ENCODE data around the gene CCBE1.
"Not testable (repeated sequence)": the region's sequence is repeated elsewhere in the genome, so short reads cannot be mapped to it uniquely, and the experiment has no call there.

The CCBE1 gene

DNA sequence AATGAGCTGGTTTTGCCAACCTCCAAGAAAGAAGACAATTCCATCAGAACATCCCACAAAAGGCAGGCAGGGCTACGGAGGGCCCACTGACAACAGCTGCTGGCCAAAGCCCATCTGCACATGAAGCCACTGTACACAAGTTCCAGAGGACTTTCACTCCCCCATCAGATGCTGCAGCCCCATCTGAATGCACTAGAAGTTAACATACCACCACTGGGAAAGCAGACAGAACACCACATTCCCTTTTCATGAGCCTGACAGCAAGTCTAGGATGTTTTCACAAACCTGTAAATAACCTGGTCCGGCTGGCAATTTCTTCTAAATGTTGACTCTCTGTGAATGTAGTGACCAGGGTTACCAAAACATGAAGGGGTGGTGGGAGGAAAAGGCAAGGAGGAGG lies 41.5 kb downstream of the CCBE1 start:
- DNase-seq (ENCODE audit: low read depth): no peak

DNA sequence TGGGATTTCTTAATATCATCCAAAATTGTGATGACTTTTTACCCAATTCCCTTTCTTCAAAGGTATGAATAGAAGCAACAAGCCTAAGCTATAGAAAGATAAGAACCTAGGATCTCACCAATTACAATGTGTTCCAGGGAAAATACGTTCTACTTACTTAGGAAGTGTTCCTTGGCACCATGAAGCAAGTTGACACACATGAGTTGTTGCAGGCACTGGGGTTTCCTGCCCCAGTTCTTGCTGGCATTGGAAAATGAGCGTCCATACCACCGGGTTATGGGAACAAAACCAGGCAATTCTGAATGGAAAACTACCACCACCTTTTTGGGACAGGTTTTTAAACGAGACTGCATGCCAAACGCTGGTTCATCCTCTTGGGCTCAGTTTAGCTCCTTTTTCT lies 46.2 kb downstream of the CCBE1 start:
- DNase-seq (ENCODE audit: low read depth): no peak

DNA sequence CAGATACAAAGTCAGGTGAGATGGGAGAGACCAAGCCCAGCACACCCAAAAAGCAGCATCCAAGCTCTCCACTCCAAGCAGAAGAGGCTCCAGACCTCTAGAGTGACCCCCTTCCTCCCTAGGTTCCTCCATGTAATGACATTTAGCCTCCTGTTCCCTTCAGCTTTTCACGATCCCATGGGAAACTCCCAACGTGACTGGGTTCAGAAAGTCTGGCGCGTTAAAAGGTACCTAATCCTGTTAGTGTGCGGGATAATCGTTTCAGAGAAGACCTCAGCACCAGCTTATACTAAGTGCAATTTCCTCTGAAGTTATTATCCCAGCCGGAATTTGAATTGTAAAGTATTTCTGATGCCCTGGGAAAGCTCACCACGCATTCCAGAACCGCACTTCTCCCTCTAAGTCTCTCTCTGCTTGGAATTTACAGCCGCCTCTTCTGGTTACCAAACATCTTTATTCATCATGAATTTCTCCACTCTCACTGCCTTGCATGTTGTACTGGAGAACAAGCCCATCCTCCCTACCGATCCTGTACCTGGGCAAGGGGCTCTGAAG lies 46.9 kb downstream of the CCBE1 start:
- DNase-seq (ENCODE audit: low read depth): no peak

DNA sequence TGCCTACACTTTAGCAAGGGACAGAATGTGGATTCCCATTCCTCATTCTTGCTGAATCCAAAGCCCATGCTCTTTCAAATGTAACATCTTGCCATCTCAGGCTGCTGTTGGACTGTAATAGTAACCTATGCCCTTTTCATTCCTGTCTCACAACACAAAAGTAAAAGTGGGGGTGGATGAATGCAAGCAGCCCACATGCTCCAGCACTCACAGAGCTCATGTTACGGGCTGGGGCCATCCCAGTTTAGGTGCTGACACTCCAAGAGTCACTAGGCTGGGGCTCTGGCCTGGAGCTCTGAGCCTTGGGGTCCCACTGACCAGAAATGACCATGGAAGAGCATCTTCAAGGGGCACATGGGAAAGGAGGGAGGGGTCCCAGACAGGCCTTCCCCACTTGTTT lies 47.6 kb downstream of the CCBE1 start:
- DNase-seq (ENCODE audit: low read depth): no peak

DNA sequence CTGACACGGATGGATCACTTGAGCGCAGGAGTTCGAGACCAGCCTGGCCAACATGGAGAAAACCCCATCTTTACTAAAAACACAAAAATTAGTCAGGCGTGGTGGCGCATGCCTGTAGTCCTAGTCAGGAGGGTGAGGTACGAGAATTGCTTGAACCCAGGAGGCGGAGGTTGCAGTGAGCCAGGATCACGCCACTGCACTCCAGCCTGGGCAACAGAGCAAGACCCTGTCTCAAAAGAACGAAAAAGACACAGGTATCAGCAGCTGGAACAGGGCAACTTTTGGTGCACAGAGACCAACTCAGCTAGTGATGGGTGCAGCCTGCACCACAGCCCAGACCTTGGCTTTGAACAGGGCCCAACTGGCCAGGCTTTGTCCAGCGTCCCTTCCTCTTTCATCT lies 48.8 kb downstream of the CCBE1 start:
- DNase-seq (ENCODE audit: low read depth): not testable (repeated sequence)

- no peak for DNase-seq (ENCODE audit: low read depth)
Measured at GRCh38 chr18:59646963-59647307, 50.3 kb downstream of the CCBE1 start.

DNA sequence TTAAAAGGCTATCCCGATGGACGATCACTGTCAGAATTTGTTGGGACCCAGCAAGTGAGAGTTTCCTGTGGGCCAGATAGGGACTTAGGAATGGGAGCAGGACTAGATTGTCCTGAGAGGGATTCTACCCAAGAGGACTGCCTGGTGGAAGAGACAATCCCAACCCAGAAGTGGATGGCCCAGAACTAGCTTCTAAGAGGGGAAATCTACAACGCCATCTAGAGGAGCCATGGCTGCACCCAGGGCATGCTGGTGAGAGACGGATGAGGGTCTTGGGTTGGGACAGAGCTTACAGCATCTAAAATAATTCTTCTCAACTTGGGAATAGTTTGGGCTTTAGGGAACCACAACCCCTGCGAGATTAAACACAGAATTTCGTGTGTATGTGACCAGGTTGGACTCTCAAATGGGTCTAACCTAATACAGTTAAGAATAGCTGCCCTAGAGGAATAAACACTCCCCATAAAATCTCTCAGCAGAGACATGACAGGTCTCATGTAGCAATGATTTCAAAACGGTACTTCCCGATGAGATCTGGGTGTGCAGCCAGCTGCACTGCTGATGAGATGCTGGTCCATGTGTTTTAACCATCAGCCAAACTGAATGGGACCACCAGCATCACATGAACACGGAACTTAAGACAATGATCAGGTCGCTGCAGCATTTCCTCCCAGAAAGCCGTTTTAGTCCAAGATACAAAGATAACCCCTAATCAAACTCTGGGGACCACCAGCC lies 50.8 kb downstream of the CCBE1 start:
- no peak for DNase-seq (ENCODE audit: low read depth)

- no peak for DNase-seq (ENCODE audit: low read depth)
Measured at GRCh38 chr18:59643740-59644139, 53.5 kb downstream of the CCBE1 start.

DNA sequence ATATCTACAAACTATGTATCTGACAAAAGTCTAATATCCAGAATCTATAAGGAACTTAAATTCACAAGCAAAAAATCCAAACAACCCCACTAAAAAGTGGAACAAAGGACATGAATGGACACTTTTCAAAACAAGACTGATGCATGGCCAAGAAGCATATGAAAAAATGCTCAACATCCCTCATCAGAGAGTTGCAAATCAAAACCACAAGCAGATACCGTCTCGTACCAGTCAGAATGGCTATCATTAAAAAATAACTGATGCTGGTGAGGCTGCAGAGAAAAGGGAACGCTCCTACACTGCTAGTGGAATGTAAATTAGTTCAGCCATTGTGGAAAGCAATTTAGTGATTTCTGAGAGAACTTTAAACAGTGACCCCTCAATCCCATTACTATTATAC lies 56.5 kb downstream of the CCBE1 start:
- no peak for DNase-seq (ENCODE audit: low read depth)

- no peak for DNase-seq (ENCODE audit: low read depth)
Measured at GRCh38 chr18:59639821-59640220, 57.4 kb downstream of the CCBE1 start.

DNA sequence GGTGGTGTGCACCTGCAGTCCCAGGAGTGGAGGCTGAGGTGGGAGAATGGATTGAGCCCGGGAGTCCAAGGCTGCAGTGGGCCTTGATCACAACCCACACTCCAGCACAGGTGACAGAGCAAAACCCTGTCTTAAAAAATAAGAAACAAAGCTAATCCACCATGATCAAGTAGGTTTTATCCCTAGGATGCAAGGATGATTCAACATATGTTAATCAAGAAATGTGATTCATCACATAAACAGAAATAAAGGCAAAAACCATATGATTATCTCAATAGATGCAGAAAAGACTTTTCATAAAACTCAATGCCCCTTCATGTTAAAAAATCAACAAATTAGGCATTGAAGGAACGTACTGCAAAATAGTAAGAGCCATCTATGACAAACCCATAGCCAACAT lies 58.1 kb downstream of the CCBE1 start:
- no peak for DNase-seq (ENCODE audit: low read depth)

GRCh38 chr18:59633961-59634485 lies 63.2 kb downstream of the CCBE1 start:
- no peak for DNase-seq (ENCODE audit: low read depth)

DNA sequence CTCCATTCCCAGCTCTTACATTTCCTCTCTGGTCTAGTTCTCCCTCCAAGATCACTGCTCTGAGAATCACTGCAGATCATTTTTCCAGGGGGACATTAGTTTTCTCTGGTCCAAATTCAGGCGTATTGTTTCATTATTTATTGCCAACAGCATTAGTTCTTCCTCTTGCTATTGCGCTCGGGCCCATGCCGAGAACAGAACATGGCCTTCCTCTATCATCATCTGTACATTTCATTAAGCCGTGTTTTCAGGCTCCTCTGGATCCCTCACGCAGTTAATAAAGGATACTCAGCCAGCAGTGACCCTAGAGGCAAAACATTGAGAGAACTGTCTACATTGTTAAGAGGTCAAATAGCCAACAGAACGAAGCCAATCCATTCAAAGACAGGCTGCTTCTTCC lies 63.9 kb downstream of the CCBE1 start:
- no peak for DNase-seq (ENCODE audit: low read depth)

DNA sequence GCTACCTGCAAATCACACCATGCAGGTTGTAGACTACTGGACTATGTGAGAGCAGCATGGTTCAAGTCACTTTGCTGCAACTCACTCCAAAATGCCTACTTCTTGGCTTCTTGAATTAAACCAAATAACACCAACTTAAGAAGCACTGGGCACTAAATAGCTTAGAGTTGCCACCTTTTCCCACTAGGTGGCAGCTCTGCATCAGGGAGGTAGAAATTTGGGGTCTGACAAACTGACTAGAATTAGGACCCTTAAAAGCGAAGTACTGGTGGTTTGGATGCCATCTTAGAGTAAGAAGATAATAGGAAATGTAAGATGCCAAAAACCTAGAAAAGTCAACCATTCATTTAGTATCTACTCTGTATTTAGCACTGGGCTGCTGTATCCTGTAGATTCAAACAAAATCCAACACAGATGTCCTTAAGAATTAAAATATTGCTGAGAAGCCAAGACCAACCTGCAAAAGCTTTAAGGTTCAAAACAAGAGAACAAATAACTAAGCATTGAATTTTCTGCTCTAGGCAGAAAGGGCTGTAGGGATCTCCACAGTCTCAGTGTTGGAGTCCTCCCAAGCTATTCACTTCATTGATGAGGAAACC lies 65.5 kb downstream of the CCBE1 start:
- no peak for DNase-seq (ENCODE audit: low read depth)

DNA sequence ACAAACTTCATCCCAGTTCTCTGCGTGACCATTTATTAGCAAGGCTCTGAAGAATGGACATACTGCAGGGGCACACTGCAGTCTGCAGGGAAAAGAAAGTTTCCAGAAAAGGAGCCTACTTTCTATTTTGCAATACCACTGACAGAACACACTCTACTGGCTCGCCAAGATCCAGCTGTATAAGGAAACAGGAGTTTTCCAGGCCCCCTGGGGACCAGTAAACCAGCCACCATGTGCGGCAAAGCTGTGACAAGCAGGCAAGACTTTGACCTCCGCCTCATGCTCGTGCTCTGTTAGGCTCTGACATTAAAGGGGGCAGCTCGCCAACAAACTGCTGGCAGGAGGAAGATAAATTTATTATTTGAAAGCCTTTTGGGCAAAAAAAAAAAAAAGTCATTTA lies 67.3 kb downstream of the CCBE1 start:
- DNase-seq (ENCODE audit: low read depth): no peak

GRCh38 chr18:59628995-59629394 lies 68.2 kb downstream of the CCBE1 start:
- DNase-seq (ENCODE audit: low read depth): no peak

- DNase-seq (ENCODE audit: low read depth): no peak
Measured at GRCh38 chr18:59627414-59627813, 69.8 kb downstream of the CCBE1 start.

GRCh38 chr18:59624369-59624765 lies 72.9 kb downstream of the CCBE1 start:
- DNase-seq (ENCODE audit: low read depth): no peak

GRCh38 chr18:59623456-59624368 lies 73.5 kb downstream of the CCBE1 start:
- no peak for DNase-seq (ENCODE audit: low read depth)

GRCh38 chr18:59621027-59621426 lies 76.2 kb downstream of the CCBE1 start:
- DNase-seq (ENCODE audit: low read depth): no peak

- DNase-seq (ENCODE audit: low read depth): no peak
Measured at GRCh38 chr18:59620381-59620780, 76.8 kb downstream of the CCBE1 start.

GRCh38 chr18:59619816-59620215 lies 77.4 kb downstream of the CCBE1 start:
- DNase-seq (ENCODE audit: low read depth): no peak
